Common myeloid progenitor, CD34-positive (primary cell): ENCODE data around the gene MYH9.

Source experiments
- CTCF ChIA-PET: fragments of 350-600 bp; sonication (Branson Sonifier 250); formaldehyde crosslinking; loops from one replicate; lab custom pipeline; 2021; ENCODE audit warnings: antibody characterized with exemption; lab: Charles Lee
- POLR2A ChIA-PET: fragments of 350-600 bp; sonication (Branson Sonifier 250); formaldehyde crosslinking; loops from one replicate; lab custom pipeline; 2021; ENCODE audit warnings: antibody characterized with exemption; lab: Charles Lee
- DNase-seq, 3 donors: peaks; one replicate each; pipeline versions ENCODE4 v3.0.0 to v3.0.0-alpha.2; 2013
- H3K27ac ChIP-seq, 2 experiments: 1 replicate in 1 of 2; 2 replicates in 1 of 2; pipeline ENCODE4 v1.7.0; 2013; ENCODE audit warnings: inconsistent platforms in 2 of 2, low read length in 2 of 2, mild to moderate bottlenecking in 2 of 2, low read depth in 1 of 2, moderate library complexity in 1 of 2; ENCODE audit not compliant: severe bottlenecking in 2 of 2, insufficient read depth in 1 of 2, poor library complexity in 1 of 2
- H3K27me3 ChIP-seq, 5 experiments: replicated peaks in 2 of 5; 1 replicate in 3 of 5; 2 replicates in 2 of 5; pipeline versions ENCODE4 v1.6.1 to v1.7.0; 2013; ENCODE audit warnings: low read length in 4 of 5, mild to moderate bottlenecking in 2 of 5, moderate library complexity in 2 of 5, inconsistent platforms in 1 of 5; ENCODE audit not compliant: insufficient read depth in 5 of 5, control insufficient read depth in 4 of 5
- H3K36me3 ChIP-seq, 4 experiments: 1 replicate in 2 of 4; 2 replicates in 2 of 4; pipeline versions ENCODE4 v1.6.1 to v1.7.0; 2013; ENCODE audit warnings: low read length in 3 of 4, control low read depth in 1 of 4, mild to moderate bottlenecking in 1 of 4; ENCODE audit not compliant: control insufficient read depth in 4 of 4, insufficient read depth in 4 of 4
- H3K4me1 ChIP-seq, 4 experiments: 1 replicate in 3 of 4; 2 replicates in 1 of 4; pipeline versions ENCODE4 v1.6.1 to v1.7.1; 2013; ENCODE audit warnings: low read length in 3 of 4, mild to moderate bottlenecking in 3 of 4, control low read depth in 1 of 4, inconsistent platforms in 1 of 4, moderate library complexity in 1 of 4; ENCODE audit not compliant: control insufficient read depth in 4 of 4, insufficient read depth in 4 of 4; ENCODE audit errors: control extremely low read depth in 1 of 4
- H3K4me3 ChIP-seq, 7 experiments: 1 replicate in 4 of 7; 2 replicates in 3 of 7; pipeline versions ENCODE4 v1.5.1 to v1.7.0; 2013; ENCODE audit warnings: mild to moderate bottlenecking in 7 of 7, low read length in 6 of 7, moderate library complexity in 6 of 7, inconsistent platforms in 2 of 7, low read depth in 2 of 7, control low read depth in 1 of 7; ENCODE audit not compliant: insufficient read depth in 4 of 7, control insufficient read depth in 1 of 7; ENCODE audit errors: extremely low read depth in 1 of 7
- H3K9me3 ChIP-seq, 5 experiments: 1 replicate in 4 of 5; 2 replicates in 1 of 5; pipeline versions ENCODE4 v1.6.1 to v1.7.1; 2013; ENCODE audit warnings: low read length in 4 of 5, mild to moderate bottlenecking in 2 of 5, inconsistent platforms in 1 of 5, low read depth in 1 of 5, moderate library complexity in 1 of 5; ENCODE audit not compliant: control insufficient read depth in 4 of 5, insufficient read depth in 2 of 5; ENCODE audit errors: control extremely low read depth in 1 of 5
- WGBS: methylation state at CpG from one replicate; pipeline ENCODE4 v1.1.5; 2013; ENCODE audit not compliant: insufficient coverage; 5-methylcytosine and 5-hydroxymethylcytosine counted together

Gene MYH9

DNA sequence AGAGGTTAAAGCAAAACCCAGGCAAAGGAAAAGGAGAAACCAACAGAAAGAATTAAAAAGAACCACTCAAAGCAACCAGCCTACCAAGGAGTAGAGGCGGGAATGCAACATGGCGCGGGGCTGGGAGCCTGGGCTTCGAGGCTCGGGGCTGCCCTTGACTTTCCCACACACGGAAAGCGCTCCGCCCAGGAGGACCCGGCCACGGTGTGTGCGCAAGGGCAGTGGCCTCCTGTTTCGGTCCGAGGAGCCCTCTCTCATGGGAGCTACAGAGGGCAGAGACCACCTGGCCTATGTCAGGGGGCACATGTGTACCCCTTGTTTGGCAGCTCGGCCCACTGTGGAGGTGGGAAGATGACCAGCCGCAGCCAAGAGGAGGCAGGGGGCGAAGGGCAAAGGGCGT lies 78.9 kb downstream of the MYH9 start:
- 98% methylated on average over 16 of the region's 17 CpGs for whole genome bisulfite sequencing
- Histone ChIP-seq H3K27ac (no peak overlapping the region), H3K4me3 (no peak overlapping the region), H3K36me3 (peaks cover 28 to 94% (median 78%) of the 10 kb centered on the region in 4 experiments), H3K27me3 (no peaks in the 10 kb centered on the region), H3K4me1 (no peaks in the 10 kb centered on the region), H3K9me3 (no peaks in the 10 kb centered on the region)
- ChIA-PET POLR2A (no interaction called here), CTCF (interaction anchor here (1.4 to 5.3 kb wide), 2 partner anchors 161 to 179 kb away, joined by 3 to 36 read pairs; no protein-coding TSS in a partner anchor)
- DNase-seq: no peak

- ChIA-PET POLR2A (no interaction called here), CTCF (interaction anchor here (2.8 to 5.3 kb wide), 2 partner anchors 28 to 164 kb away, joined by 7 to 36 read pairs; no protein-coding TSS in a partner anchor)
- WGBS: 85% methylated on average over 13 of the region's 18 CpGs
- Histone ChIP-seq H3K36me3 (peaks cover 21 to 98% (median 75%) of the 10 kb centered on the region in 4 experiments), H3K27me3 (no peaks in the 10 kb centered on the region), H3K27ac (no peak overlapping the region), H3K9me3 (no peaks in the 10 kb centered on the region), H3K4me3 (no peak overlapping the region), H3K4me1 (no peaks in the 10 kb centered on the region)
- DNase-seq: no peak
These were observed 81.5 kb downstream of the MYH9 start for GRCh38 chr22:36306227-36306626.

DNA sequence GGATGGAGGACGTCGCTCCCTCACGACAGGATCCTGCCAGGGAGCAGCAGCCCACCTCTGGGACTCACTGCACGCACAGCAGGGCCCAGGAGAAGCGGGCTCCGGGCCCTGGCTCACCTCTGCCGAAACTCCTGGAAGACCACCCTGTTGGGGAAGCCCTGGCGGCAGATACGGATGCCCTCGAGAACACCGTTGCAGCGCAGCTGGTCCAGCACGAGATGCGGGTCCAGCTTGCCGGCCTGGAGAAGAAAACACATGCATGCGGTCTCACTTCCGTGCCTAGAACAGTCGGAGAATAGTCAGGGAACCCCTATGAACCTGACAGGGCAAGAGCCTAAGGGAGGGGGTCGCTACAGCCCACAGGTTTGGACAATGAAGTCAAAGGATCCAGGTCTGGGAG lies 82.0 kb downstream of the MYH9 start:
- no peak for DNase-seq
- H3K9me3 ChIP-seq: no peaks in the 10 kb centered on the region
- POLR2A ChIA-PET: no interaction called here
- CTCF ChIA-PET: interaction anchor here (0.9 to 5.3 kb wide), 4 partner anchors 23 to 177 kb away, joined by 3 to 36 read pairs (median 6); no protein-coding TSS in a partner anchor
- H3K27me3 ChIP-seq: no peaks in the 10 kb centered on the region
- H3K4me3 ChIP-seq: no peak overlapping the region
- H3K4me1 ChIP-seq: no peaks in the 10 kb centered on the region
- peaks cover 21 to 98% (median 75%) of the 10 kb centered on the region in 4 experiments for H3K36me3 ChIP-seq
- WGBS: 96% methylated on average over 19 of the region's 19 CpGs
- H3K27ac ChIP-seq: no peak overlapping the region

- DNase-seq: no peak
- Histone ChIP-seq H3K4me3 (no peak overlapping the region), H3K4me1 (no peaks in the 10 kb centered on the region), H3K27ac (no peak overlapping the region), H3K9me3 (no peaks in the 10 kb centered on the region), H3K27me3 (no peaks in the 10 kb centered on the region), H3K36me3 (peaks cover 27 to 98% (median 79%) of the 10 kb centered on the region in 4 experiments)
- WGBS: 100% methylated on average over 3 of the region's 10 CpGs
- ChIA-PET CTCF (interaction anchor here (1.9 to 5.8 kb wide), 4 partner anchors 22 to 165 kb away, joined by 4 to 42 read pairs (median 22); no protein-coding TSS in a partner anchor), POLR2A (no interaction called here)
These were observed 83.3 kb downstream of the MYH9 start for GRCh38 chr22:36304429-36304828.

DNA sequence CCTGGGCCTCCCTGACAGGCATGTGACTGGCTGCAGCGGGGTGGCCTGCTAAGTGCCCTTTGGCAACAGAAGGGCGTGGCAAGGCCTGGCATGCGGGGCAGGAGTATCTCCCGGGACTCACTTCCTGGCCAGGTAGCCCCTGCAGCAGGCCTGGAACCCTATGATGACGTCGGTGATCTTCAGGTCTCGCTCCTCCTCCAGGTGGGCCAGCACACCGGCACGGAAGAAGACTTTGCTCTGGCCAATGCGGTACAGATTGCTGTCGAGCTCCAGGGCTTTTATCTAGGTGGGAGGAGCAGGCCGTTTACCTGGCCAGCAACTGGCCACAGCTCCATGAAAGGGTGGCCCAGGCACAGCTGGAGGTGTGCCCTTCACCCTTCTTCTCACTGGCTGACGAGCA lies 83.9 kb downstream of the MYH9 start:
- Histone ChIP-seq H3K9me3 (no peaks in the 10 kb centered on the region), H3K4me1 (no peaks in the 10 kb centered on the region), H3K27ac (no peak overlapping the region), H3K36me3 (peaks cover 24 to 98% (median 79%) of the 10 kb centered on the region in 4 experiments), H3K27me3 (no peaks in the 10 kb centered on the region), H3K4me3 (no peak overlapping the region)
- CTCF ChIA-PET: interaction anchor here (1.9 to 5.8 kb wide), 5 partner anchors 23 to 166 kb away, joined by 4 to 42 read pairs (median 11); no protein-coding TSS in a partner anchor
- DNase-seq: no peak
- 95% methylated on average over 13 of the region's 13 CpGs for WGBS
- POLR2A ChIA-PET: no interaction called here

- H3K9me3 ChIP-seq: no peaks in the 10 kb centered on the region
- DNase-seq: no peak
- H3K4me3 ChIP-seq: no peak overlapping the region
- POLR2A ChIA-PET: interaction anchor here (0.6 kb wide), 1 partner anchor 12 kb away, joined by 3 read pairs; no protein-coding TSS in a partner anchor
- no peak overlapping the region for H3K27ac ChIP-seq
- no peaks in the 10 kb centered on the region for H3K27me3 ChIP-seq
- CTCF ChIA-PET: interaction anchor here (1.0 to 8.8 kb wide), 11 partner anchors 8 to 184 kb away, joined by 3 to 112 read pairs (median 15); partner anchors contain the start of gene APOL1
- 87% methylated on average over 9 of the region's 9 CpGs for WGBS
- peaks cover 32 to 98% (median 81%) of the 10 kb centered on the region in 4 experiments for H3K36me3 ChIP-seq
- no peaks in the 10 kb centered on the region for H3K4me1 ChIP-seq
These were observed 84.7 kb downstream of the MYH9 start for GRCh38 chr22:36303115-36303467.

DNA sequence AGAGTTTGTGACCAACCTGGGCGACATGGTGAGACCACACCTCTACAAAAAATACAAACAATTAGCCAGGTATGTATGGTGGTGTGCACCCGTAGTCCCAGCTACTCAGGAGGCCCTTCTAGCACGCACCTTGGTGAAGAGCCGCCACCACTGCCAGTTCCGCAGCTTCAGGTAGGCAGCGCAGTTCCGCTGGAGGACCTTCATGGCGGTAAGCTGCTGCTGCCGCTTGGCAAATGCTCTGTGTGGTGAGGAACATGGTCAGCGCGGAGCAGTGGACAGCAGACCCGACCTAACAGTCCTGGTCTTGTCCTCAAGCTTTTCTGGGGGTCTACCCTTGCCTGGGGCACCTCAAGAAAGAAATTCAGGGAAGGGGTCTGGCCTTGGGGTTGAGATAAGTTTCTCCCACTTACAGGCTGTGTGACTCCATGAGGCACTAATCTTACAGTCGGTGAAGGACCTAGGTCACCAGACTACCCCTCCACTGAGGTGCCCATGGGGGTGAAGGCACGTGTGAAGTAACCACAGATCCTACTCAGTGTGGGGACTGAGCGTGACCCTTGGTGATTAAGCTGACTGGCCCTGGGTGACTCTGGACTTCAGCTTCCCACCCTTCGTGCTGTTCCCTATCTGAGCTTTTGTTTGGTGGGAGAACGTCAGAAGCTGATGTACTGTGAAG lies 85.2 kb downstream of the MYH9 start:
- ChIA-PET POLR2A (interaction anchor here (0.6 to 1.1 kb wide), 2 partner anchors 12 to 29 kb away, joined by 3 read pairs; no protein-coding TSS in a partner anchor), CTCF (interaction anchor here (0.7 to 8.8 kb wide), 19 partner anchors 8 to 203 kb away, joined by 3 to 112 read pairs (median 5); partner anchors contain the start of gene APOL1)
- no peak overlapping the region for H3K4me3 ChIP-seq
- H3K36me3 ChIP-seq: peaks cover 36 to 98% (median 82%) of the 10 kb centered on the region in 4 experiments
- H3K27ac ChIP-seq: no peak overlapping the region
- no peaks in the 10 kb centered on the region for H3K27me3 ChIP-seq
- H3K9me3 ChIP-seq: no peaks in the 10 kb centered on the region
- H3K4me1 ChIP-seq: no peaks in the 10 kb centered on the region
- WGBS: 98% methylated on average over 16 of the region's 17 CpGs
- DNase-seq: no peak
